ENCODE measurements around the gene GH1. TPM values are rescaled to one million over a fixed set of nuclear protein-coding genes. Genes with fewer than 3 reads are reported as not detected.
"Not testable (repeated sequence)": the region's sequence is repeated elsewhere in the genome, so short reads cannot be mapped to it uniquely, and the experiment has no call there.

GH1 gene
- not detected for total RNA-seq

GRCh38 chr17:63918789-63919305 is at the start of gene GH1:
TSS of gene GH1 (minus strand) at chr17:63918839. CDS start at chr17:63918776, 63 bp downstream.
- H3K27ac Mint-ChIP-seq; ATAC-seq (replicated peaks in 1 of 2); H3K4me3 Mint-ChIP-seq; DNase-seq; H3K4me1 Mint-ChIP-seq (ENCODE audit: low read depth); H3K27me3 Mint-ChIP-seq (ENCODE audit: low read depth); H3K36me3 Mint-ChIP-seq (ENCODE audit: insufficient read depth in 2 of 2); H3K9me3 Mint-ChIP-seq: not testable (repeated sequence)

DNA sequence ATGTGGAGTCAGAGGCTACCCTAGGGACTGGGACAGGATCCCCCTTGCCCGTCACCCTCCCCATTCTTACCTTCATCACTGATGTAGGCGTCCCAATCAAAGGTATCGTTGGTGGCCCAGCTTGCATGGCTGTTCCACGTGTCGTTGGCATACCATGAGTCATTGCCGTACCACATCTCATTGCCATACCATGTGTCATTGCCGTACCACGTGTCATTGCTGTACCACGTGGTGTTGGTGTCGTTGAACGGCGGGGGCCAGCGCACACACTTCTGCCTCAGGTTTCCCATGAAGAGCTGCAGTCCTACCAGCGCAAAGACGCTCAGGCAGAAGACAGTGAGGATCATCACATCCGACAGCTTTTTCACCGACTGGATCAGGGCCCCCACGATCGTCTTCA is 49.3 kb upstream of the GH1 start:
- peak; percentile 34 to 59 for DNase-seq
- Mint-ChIP-seq H3K27me3 (ENCODE audit: low read depth) (no peaks in the 10 kb centered on the region), H3K4me1 (ENCODE audit: low read depth) (peaks cover 23% of the 10 kb centered on the region), H3K9me3 (no peaks in the 10 kb centered on the region), H3K27ac (no peak overlapping the region), H3K4me3 (no peak overlapping the region), H3K36me3 (ENCODE audit: insufficient read depth in 2 of 2) (no peaks in the 10 kb centered on the region)
- ATAC-seq (replicated peaks in 1 of 2): peak; percentile 67 to 73

DNA sequence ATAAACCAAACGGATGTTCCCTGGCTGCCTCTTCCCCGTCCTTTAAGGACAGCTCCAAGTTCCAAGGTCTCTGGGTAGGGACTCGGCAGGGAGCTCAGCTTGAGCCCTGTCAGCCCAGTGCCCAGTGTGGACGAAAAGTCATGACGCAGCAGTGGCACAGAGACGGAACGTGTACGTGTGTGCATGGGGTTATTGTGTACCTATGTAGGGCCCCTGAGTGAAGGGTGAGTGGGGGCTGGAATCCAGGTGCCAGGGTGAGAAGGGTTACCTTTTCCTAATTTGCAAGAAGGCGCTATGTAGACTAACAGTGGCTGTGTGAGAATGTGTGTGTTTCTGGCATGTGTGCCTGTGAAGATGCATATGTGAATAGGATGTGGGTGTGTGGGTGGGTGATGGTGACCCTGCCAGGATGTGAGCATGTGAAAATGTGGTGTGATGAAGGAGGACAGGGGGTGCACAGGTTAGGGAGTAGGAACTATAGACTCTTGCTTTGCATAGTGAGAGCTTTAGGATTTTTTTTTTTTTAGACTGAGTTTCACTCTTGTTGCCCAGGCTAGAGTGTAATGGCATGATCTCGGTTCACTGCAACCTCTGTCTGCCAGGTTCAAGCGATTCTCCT is 48.1 kb upstream of the GH1 start:
- DNase-seq (peak; percentile 61 to 63), ATAC-seq (replicated peaks in 1 of 2) (peak; percentile 92 to 93)
- Mint-ChIP-seq H3K9me3 (no peaks in the 10 kb centered on the region), H3K4me3 (no peak overlapping the region), H3K27me3 (ENCODE audit: low read depth) (no peaks in the 10 kb centered on the region), H3K27ac (no peak overlapping the region), H3K36me3 (ENCODE audit: insufficient read depth in 2 of 2) (no peaks in the 10 kb centered on the region), H3K4me1 (ENCODE audit: low read depth) (peaks cover 23% of the 10 kb centered on the region)

DNA sequence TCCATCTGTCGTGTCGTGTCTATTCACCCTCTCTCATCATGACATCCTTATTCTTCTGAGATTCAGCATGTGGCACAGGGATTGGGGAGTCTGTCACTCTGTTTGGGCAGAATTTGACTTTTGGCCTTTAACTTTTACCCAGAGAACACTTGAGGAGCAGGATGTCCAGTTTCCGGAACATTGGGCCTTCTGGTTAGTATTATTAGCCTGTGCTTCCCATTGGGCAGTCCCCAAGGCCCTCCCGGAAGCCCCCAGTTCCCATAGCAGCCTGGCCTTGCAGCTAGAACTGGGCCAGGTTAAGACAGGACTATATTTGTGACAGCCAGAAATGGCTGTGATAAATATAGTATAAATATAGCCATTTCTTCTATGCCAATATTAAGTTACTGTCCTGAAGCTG is 44.5 kb upstream of the GH1 start:
- DNase-seq (no peak), ATAC-seq (replicated peaks in 1 of 2) (no peak)
- H3K36me3 Mint-ChIP-seq (ENCODE audit: insufficient read depth in 2 of 2): no peaks in the 10 kb centered on the region
- peaks cover 23% of the 10 kb centered on the region for H3K4me1 Mint-ChIP-seq (ENCODE audit: low read depth)
- H3K27ac Mint-ChIP-seq: no peak overlapping the region
- no peaks in the 10 kb centered on the region for H3K27me3 Mint-ChIP-seq (ENCODE audit: low read depth)
- no peaks in the 10 kb centered on the region for H3K9me3 Mint-ChIP-seq
- no peak overlapping the region for H3K4me3 Mint-ChIP-seq

DNA sequence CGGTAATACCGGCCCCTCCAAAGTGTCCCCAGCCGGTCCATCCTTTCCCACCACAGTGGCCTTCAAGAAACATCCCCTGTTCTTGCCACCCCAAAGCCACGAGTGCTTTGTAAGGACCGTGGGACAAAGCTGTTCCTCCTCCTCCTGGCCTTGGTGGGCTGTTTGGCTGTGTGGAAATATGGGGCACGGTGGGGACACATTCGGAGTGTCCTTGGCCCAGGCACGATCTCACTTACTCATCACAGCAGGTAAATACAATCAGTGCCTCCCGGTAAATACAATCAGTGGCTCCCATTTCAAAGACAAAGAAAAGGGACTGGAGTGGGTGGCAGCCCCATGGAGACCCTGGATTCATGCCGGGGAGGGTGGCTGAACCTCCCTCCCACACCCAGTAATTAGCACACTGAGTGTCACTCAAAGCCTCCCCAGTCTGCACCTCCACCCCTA is 43.7 kb upstream of the GH1 start:
- Mint-ChIP-seq H3K9me3 (no peaks in the 10 kb centered on the region), H3K4me1 (ENCODE audit: low read depth) (peaks cover 15% of the 10 kb centered on the region), H3K27ac (no peak overlapping the region), H3K36me3 (ENCODE audit: insufficient read depth in 2 of 2) (no peaks in the 10 kb centered on the region), H3K27me3 (ENCODE audit: low read depth) (no peaks in the 10 kb centered on the region), H3K4me3 (no peak overlapping the region)
- ATAC-seq (replicated peaks in 1 of 2) (no peak), DNase-seq (no peak)

DNA sequence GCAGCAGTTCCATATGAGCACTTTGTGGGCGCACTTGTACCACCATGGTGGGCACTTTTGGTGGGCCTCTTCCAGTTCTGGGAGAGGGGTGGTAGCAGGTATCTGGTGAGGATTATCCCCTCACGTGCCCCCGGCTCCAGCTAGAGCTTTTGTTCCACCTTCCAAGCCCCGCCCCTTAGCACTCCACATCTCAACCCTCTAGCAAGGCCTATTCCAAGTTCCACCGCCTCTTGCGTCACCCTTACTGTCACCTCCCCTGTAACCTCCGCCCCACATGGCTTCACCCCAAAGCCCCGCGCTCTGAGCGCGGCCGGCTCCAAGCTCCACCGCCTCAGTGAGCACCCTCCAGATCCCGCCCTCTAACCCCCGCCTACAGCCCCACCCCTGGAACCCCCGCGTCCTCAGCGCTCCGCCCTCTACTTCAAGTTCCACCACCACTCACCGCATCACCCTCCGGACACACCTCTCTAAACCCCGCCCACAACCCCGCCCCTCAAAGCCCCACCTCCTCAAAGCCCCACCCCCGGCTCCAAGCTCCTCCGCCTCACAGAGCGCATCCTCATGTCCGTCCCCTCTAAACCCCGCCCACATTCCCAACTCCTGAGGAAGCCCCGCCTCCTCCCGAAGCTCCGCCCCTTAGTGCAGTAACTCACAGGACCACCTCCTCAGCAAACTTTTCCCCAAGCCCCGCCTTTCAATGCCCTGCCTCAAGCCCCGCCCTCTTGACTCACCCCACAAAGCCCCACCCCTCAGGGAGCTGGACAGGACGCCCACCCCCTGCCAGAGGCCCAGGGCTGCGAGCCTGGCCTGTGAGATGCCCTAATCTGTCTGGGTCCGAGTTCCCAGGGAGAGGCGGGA is 42.9 kb upstream of the GH1 start:
- DNase-seq (peak; percentile 35 to 54), ATAC-seq (replicated peaks in 1 of 2) (peak; percentile 76 to 82)
- Mint-ChIP-seq H3K27ac (no peak overlapping the region), H3K27me3 (ENCODE audit: low read depth) (no peaks in the 10 kb centered on the region), H3K9me3 (no peaks in the 10 kb centered on the region), H3K4me1 (ENCODE audit: low read depth) (peaks cover 10% of the 10 kb centered on the region), H3K4me3 (peak overlapping the region; percentile 50 to 74), H3K36me3 (ENCODE audit: insufficient read depth in 2 of 2) (no peaks in the 10 kb centered on the region)

DNA sequence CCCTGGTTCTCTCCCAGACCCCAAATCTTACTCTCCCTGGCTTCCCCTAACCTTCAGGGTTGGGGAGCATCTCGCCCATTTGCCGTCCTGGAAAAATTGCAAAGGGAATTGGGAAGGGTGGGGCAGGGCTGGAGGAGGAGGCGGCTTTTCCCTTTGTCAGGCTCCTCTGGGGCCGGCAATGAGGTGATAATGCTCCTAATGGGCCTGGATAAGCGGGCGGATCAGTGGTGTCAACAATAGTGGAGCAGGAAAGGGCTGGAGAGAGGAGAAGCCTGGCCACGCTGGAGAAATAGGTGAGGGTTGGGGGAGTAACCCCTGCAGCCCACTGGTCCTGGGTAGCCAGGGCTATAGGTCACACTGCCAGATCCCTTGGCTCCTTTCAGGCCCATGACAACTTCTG is 41.8 kb upstream of the GH1 start:
- peaks cover 17% of the 10 kb centered on the region for H3K4me1 Mint-ChIP-seq (ENCODE audit: low read depth)
- H3K27me3 Mint-ChIP-seq (ENCODE audit: low read depth): no peaks in the 10 kb centered on the region
- DNase-seq (no peak), ATAC-seq (replicated peaks in 1 of 2) (no peak)
- no peak overlapping the region for H3K27ac Mint-ChIP-seq
- no peak overlapping the region for H3K4me3 Mint-ChIP-seq
- no peaks in the 10 kb centered on the region for H3K9me3 Mint-ChIP-seq
- H3K36me3 Mint-ChIP-seq (ENCODE audit: insufficient read depth in 2 of 2): no peaks in the 10 kb centered on the region

DNA sequence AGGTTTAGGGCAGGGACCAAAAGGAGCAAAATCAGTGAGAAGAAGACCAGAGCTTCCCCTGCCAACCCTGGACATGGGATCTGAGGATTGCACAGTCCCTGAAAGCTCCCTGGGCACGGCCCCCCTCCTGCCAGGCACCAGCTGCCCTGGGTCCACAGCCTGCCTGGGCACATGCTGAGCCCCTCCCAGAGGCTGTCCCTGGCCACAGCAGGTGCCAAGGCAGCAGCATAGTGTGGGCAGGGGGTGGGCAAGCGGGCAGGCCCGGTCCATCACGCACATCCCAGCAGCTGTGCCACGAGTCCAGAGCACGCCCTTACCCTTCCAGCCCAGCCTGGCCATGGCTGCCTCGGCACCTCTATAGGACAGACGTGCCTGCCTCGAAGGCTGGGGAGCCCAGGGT is 41.4 kb upstream of the GH1 start:
- Mint-ChIP-seq H3K27me3 (ENCODE audit: low read depth) (no peaks in the 10 kb centered on the region), H3K9me3 (no peaks in the 10 kb centered on the region), H3K27ac (no peak overlapping the region), H3K4me3 (no peak overlapping the region), H3K4me1 (ENCODE audit: low read depth) (peaks cover 20% of the 10 kb centered on the region), H3K36me3 (ENCODE audit: insufficient read depth in 2 of 2) (no peaks in the 10 kb centered on the region)
- ATAC-seq (replicated peaks in 1 of 2): no peak
- DNase-seq: no peak

- no peaks in the 10 kb centered on the region for H3K36me3 Mint-ChIP-seq (ENCODE audit: insufficient read depth in 2 of 2)
- peaks cover 36% of the 10 kb centered on the region for H3K4me1 Mint-ChIP-seq (ENCODE audit: low read depth)
- H3K9me3 Mint-ChIP-seq: no peaks in the 10 kb centered on the region
- H3K27ac Mint-ChIP-seq: peak overlapping the region; percentile 7
- no peaks in the 10 kb centered on the region for H3K27me3 Mint-ChIP-seq (ENCODE audit: low read depth)
- DNase-seq: no peak
- H3K4me3 Mint-ChIP-seq: no peak overlapping the region
- peak in 1 of 2 donors; percentile 16 for ATAC-seq (replicated peaks in 1 of 2)
These were observed 37.8 kb upstream of the GH1 start for GRCh38 chr17:63956296-63956920.

DNA sequence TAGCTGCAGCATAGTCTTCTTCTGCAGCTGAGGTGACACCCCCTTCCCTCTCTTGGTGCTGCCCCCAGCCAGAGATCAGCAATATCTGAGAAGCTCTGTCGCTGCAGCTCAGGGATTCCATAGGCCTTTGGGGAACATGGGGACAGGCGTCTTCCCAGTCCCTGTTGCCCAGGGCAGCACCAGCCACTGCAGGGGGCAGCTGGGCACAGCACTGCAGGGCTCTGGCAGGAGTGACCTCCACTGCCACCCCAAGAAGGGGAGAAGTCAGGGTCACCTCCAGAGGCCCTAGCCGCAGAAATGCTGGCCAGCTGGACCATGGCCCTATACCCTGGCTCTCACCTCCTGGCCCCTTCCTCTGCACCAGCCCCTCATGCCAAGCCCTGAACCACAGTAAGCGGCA is 37.2 kb upstream of the GH1 start:
- H3K9me3 Mint-ChIP-seq: no peaks in the 10 kb centered on the region
- no peaks in the 10 kb centered on the region for H3K27me3 Mint-ChIP-seq (ENCODE audit: low read depth)
- DNase-seq (no peak), ATAC-seq (replicated peaks in 1 of 2) (no peak)
- H3K36me3 Mint-ChIP-seq (ENCODE audit: insufficient read depth in 2 of 2): no peaks in the 10 kb centered on the region
- peaks cover 34% of the 10 kb centered on the region for H3K4me1 Mint-ChIP-seq (ENCODE audit: low read depth)
- no peak overlapping the region for H3K27ac Mint-ChIP-seq
- H3K4me3 Mint-ChIP-seq: no peak overlapping the region

- peak in 1 of 2 donors; percentile 6 for ATAC-seq (replicated peaks in 1 of 2)
- Mint-ChIP-seq H3K27me3 (ENCODE audit: low read depth) (no peaks in the 10 kb centered on the region), H3K36me3 (ENCODE audit: insufficient read depth in 2 of 2) (no peaks in the 10 kb centered on the region), H3K9me3 (no peaks in the 10 kb centered on the region), H3K27ac (no peak overlapping the region), H3K4me1 (ENCODE audit: low read depth) (peaks cover 34% of the 10 kb centered on the region), H3K4me3 (no peak overlapping the region)
- DNase-seq: no peak
These were observed 36.6 kb upstream of the GH1 start for GRCh38 chr17:63955232-63955631.

GRCh38 chr17:63954402-63955063 is 35.9 kb upstream of the GH1 start:
- H3K27me3 Mint-ChIP-seq (ENCODE audit: low read depth): no peaks in the 10 kb centered on the region
- peak; percentile 58 to 60 for DNase-seq
- peak; percentile 77 to 85 for ATAC-seq (replicated peaks in 1 of 2)
- H3K4me3 Mint-ChIP-seq: peak overlapping the region; percentile 60 to 65
- H3K27ac Mint-ChIP-seq: peak overlapping the region; percentile 43
- H3K4me1 Mint-ChIP-seq (ENCODE audit: low read depth): peaks cover 34% of the 10 kb centered on the region
- H3K36me3 Mint-ChIP-seq (ENCODE audit: insufficient read depth in 2 of 2): no peaks in the 10 kb centered on the region
- no peaks in the 10 kb centered on the region for H3K9me3 Mint-ChIP-seq

Data from activated T-cell treated with anti-CD3 and anti-CD28 coated beads, Interleukin-2, amount 50 U/mL, for 72 hours (primary cell).